Caco-2 (cell line): ENCODE results near the gene ENO2. TPM values are rescaled to one million over a fixed set of nuclear protein-coding genes. Genes with fewer than 3 reads are reported as not detected.

ENCODE experiments used
- BruUV-seq: library from RNA; stranded (reverse); fragments of 400-500 nt; replicated peaks from 2 replicates; lab custom pipeline; 2021; lab: Mats Ljungman, UMichigan
- CTCF ChIA-PET: fragments of 300-600 bp; sonication (Branson Sonifier 250); formaldehyde crosslinking; loops from one replicate; lab custom pipeline; 2022; ENCODE audit warnings: antibody characterized with exemption; lab: Charles Lee
- POLR2A ChIA-PET: fragments of 300-600 bp; sonication (Branson Sonifier 250); formaldehyde crosslinking; loops from one replicate; lab custom pipeline; 2022; ENCODE audit warnings: antibody characterized with exemption; lab: Charles Lee
- DNase-seq, 2 experiments: peaks; one replicate each; pipeline versions ENCODE4 v3.0.0 to v3.0.0-alpha.2; 2020 to 2022
- H3K27me3 ChIP-seq: replicated peaks from 2 replicates; pipeline ENCODE4 v1.6.0; 2011; ENCODE audit warnings: low read length; ENCODE audit not compliant: control insufficient read depth, insufficient read depth
- H3K36me3 ChIP-seq: 2 replicates; pipeline ENCODE4 v1.5.1; 2011; ENCODE audit warnings: low read length; ENCODE audit not compliant: control insufficient read depth, insufficient read depth
- H3K4me1 ChIP-seq: fragments of 250-450 bp; sonication (Bioruptor Pico); 2 replicates; pipeline ENCODE4 v1.5.1; 2020; ENCODE audit warnings: mild to moderate bottlenecking
- H3K4me3 ChIP-seq: 2 replicates; pipeline ENCODE4 v1.5.1; 2011; ENCODE audit warnings: low read depth, mild to moderate bottlenecking, control low read depth, low read length
- H3K9me3 ChIP-seq: fragments of 250-450 bp; sonication (Bioruptor Pico); 2 replicates; pipeline ENCODE4 v1.5.1; 2020; ENCODE audit warnings: mild to moderate bottlenecking, moderate library complexity
- H3K27ac Mint-ChIP-seq: one replicate; pipeline ENCODE4 v1.8.0; 2022; ENCODE audit warnings: mixed read lengths; ENCODE audit not compliant: unreplicated experiment
- H3K27me3 Mint-ChIP-seq: one replicate; pipeline ENCODE4 v1.8.0; 2022; ENCODE audit warnings: mixed read lengths; ENCODE audit not compliant: insufficient read depth, unreplicated experiment
- H3K36me3 Mint-ChIP-seq: one replicate; pipeline ENCODE4 v1.8.0; 2022; ENCODE audit warnings: mild to moderate bottlenecking, mixed read lengths; ENCODE audit not compliant: insufficient read depth, unreplicated experiment
- H3K4me1 Mint-ChIP-seq: one replicate; pipeline ENCODE4 v1.8.0; 2022; ENCODE audit warnings: low read depth, mixed read lengths; ENCODE audit not compliant: unreplicated experiment
- H3K4me3 Mint-ChIP-seq: one replicate; pipeline ENCODE4 v1.8.0; 2022; ENCODE audit warnings: mild to moderate bottlenecking, moderate library complexity, mixed read lengths; ENCODE audit not compliant: unreplicated experiment
- H3K9me3 Mint-ChIP-seq: one replicate; pipeline ENCODE4 v1.8.0; 2022; ENCODE audit warnings: mixed read lengths; ENCODE audit not compliant: unreplicated experiment
- CTCF ChIP-seq, 2 experiments: fragments of 200-600 bp in 1 of 2; IDR thresholded peaks; 1 replicate in 1 of 2; 2 replicates in 1 of 2; pipeline versions ENCODE4 v1.5.1 to v1.8.0; 2011 to 2022; ENCODE audit warnings: antibody characterized with exemption in 1 of 2, control low read depth in 1 of 2, inconsistent platforms in 1 of 2, low read depth in 1 of 2, low read length in 1 of 2, mild to moderate bottlenecking in 1 of 2, moderate library complexity in 1 of 2; ENCODE audit not compliant: insufficient read depth in 1 of 2, severe bottlenecking in 1 of 2, unreplicated experiment in 1 of 2
- intact Hi-C: fragments of 100-400 bp; cut with micrococcal nuclease; formaldehyde crosslinking; loops from one replicate; pipeline ENCODE4 v1.10.0; 2022; ENCODE audit not compliant: unreplicated experiment
- total RNA-seq: library from RNA; stranded (reverse); gene quantifications from 2 replicates; pipeline ENCODE4 v1.2.3, GENCODE V29; 2022

ENO2 gene
- total RNA-seq, 1 experiment from 2014 or later, result 23.2 TPM

DNA sequence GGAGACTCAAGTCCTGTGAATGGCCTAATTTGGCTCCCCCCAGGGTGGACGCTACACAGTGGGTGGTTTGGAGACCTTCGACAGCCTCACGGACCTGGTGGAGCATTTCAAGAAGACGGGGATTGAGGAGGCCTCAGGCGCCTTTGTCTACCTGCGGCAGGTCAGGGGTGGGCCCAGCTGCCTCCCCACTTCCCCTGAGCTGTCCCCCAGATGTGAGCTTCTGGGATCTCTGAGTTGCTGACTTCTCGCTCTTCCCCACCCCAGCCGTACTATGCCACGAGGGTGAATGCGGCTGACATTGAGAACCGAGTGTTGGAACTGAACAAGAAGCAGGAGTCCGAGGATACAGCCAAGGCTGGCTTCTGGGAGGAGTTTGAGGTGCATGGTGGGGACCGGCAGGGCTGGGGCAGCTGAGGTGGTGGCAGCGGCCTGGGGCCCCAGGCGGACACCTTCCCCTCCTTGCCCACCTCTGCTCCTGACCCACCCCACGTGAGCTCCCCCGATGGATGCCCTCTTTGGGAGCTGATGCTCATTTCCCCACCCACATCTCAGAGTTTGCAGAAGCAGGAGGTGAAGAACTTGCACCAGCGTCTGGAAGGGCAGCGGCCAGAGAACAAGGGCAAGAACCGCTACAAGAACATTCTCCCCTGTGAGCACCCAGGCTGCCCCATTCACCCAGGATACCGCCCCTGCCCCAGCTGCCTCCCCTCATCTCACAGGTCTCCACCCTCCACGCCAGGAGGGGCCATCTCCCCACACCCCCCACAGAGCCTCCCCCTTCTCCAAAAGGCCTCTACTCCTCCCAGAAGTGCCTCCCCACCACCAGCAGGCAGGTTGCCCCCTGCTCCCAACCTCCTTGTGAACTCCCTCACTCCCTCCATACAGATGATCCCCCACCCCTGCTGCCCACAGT, 41.0 kb downstream of the ENO2 start:
- H3K27ac Mint-ChIP-seq, result peak overlapping the region; percentile 36
- BruUV-seq, result no TSS peak

DNA sequence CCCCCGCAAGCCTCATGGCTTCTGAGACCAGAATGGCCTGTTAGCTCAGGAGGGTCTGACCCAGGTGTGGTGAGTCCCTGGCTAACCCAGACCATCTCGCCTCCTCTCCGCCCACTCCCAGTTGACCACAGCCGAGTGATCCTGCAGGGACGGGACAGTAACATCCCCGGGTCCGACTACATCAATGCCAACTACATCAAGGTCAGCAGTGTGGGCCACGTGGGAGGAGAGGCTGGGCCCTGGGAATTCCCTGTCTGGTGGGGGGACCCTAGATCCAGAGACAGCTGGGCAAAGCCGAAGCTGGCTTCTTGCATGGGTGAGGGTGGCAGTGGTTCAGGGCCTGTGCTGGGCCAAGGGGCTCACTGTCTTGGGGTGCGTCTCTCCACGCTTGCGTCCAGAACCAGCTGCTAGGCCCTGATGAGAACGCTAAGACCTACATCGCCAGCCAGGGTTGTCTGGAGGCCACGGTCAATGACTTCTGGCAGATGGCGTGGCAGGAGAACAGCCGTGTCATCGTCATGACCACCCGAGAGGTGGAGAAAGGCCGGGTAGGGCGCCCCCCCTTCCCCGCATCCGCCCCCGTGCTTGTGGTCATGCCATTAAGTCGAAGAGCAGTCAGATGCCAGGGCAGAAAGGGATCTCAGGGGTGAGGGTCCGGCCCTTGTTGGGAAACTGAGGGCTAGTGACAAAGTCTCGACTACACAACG, 41.8 kb downstream of the ENO2 start:
- BruUV-seq, result no TSS peak
- H3K36me3 Mint-ChIP-seq, result no peaks in the 10 kb centered on the region
- POLR2A ChIA-PET, result interaction anchor here (1.0 kb wide), 1 partner anchor 13 kb away, joined by 3 read pairs; the partner anchor contains the start of genes C12orf57 and RNU7-1

More for the DNA sequence above, 41.0 kb downstream of the ENO2 start:
- no peaks in the 10 kb centered on the region for H3K4me1 ChIP-seq
- ChIA-PET POLR2A (no interaction called here), CTCF (interaction anchor here (1.7 kb wide), 1 partner anchor 9 kb away, joined by 5 read pairs; no protein-coding TSS in a partner anchor)
- Mint-ChIP-seq H3K27me3 (no peaks in the 10 kb centered on the region), H3K9me3 (no peaks in the 10 kb centered on the region), H3K4me3 (no peak overlapping the region), H3K4me1 (peaks cover under 1% of the 10 kb centered on the region), H3K36me3 (no peaks in the 10 kb centered on the region)
- no peaks in the 10 kb centered on the region for H3K9me3 ChIP-seq
- H3K4me3 ChIP-seq, result no peak overlapping the region
- no peak for TF ChIP-seq CTCF (IDR thresholded peaks at IDR 0.05; ENCODE audit: insufficient read depth in 1 of 2, low read depth in 1 of 2, low read length in 1 of 2, severe bottlenecking in 1 of 2, unreplicated experiment in 1 of 2)
- H3K27me3 ChIP-seq, result no peaks in the 10 kb centered on the region
- no peaks in the 10 kb centered on the region for H3K36me3 ChIP-seq
- DNase-seq, result no peak
- intact Hi-C loops, result no loop called here

More for the DNA sequence above, 41.8 kb downstream of the ENO2 start:
- no peaks in the 10 kb centered on the region for H3K36me3 ChIP-seq
- H3K27me3 ChIP-seq, result no peaks in the 10 kb centered on the region
- no peak overlapping the region for H3K4me3 Mint-ChIP-seq
- no peak overlapping the region for H3K27ac Mint-ChIP-seq
- no peaks in the 10 kb centered on the region for H3K9me3 Mint-ChIP-seq
- peaks cover 9% of the 10 kb centered on the region for H3K4me1 Mint-ChIP-seq
- H3K4me1 ChIP-seq, result peaks cover 4% of the 10 kb centered on the region
- DNase-seq, result no peak
- H3K4me3 ChIP-seq, result no peak overlapping the region
- intact Hi-C loops, result no loop called here
- CTCF ChIA-PET, result interaction anchor here (1.7 kb wide), 1 partner anchor 10 kb away, joined by 5 read pairs; no protein-coding TSS in a partner anchor
- TF ChIP-seq CTCF (IDR thresholded peaks at IDR 0.05; ENCODE audit: insufficient read depth in 1 of 2, low read depth in 1 of 2, low read length in 1 of 2, severe bottlenecking in 1 of 2, unreplicated experiment in 1 of 2), result no peak
- H3K27me3 Mint-ChIP-seq, result no peaks in the 10 kb centered on the region
- H3K9me3 ChIP-seq, result no peaks in the 10 kb centered on the region
